ENCODE results near the gene COA1.

DNA sequence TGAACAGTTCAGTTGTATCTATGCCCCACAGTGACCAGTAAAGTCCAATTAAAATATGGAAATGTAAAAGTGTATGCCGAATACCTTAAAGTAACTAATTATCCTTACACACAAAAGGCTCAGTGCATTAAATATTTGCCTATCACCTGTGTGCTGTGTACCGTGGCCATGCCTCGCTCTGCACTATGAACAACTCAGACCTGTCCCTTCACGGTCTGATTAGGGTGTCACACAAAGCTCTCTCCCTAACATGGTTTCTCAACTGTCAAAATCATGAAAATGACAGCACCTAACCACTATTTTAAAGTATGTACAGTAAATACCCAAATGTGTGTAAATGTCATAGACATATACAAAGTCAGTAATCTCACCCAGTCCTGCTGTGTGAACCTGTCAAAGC lies 103.3 kb downstream of the COA1 start:
- TF ChIP-seq EZH2 (IDR thresholded peaks at IDR 0.05) (no peak), POLR2AphosphoS5 (IDR thresholded peaks at IDR 0.05; ENCODE audit: borderline replicate concordance, low read depth, low read length) (no peak)

Measured in SK-N-MC (cell line).